Measurements from ENCODE around the gene KIAA0586.

KIAA0586 gene

DNA sequence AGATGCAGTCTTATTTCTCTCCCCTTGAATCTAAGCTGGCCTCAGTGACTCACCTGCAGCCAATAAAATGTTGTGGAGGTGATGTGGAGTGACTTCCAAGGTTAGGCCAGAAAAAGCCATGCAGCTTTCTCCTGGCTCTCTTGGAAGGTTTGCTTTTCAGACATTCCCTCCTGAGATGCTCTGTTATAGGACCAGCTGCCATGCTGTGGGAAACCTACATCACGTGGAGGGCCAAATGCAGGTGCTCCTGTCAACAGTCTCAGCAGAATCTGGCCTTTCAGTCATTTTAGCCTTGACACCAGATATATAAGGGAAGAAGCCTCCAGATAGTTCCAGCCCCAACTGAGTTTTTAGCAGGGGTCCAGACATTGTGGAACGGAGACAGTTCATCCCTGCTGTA is 172.2 kb downstream of the KIAA0586 start:
- DNase-seq, result no peak
